Vagina (tissue), 2 donors: ENCODE results near the gene TMEM11. TPM values are rescaled to one million over a fixed set of nuclear protein-coding genes. Genes with fewer than 3 reads are reported as not detected.

Source experiments
- DNase-seq, 2 donors: peaks; one replicate each; pipeline ENCODE4 v3.0.0-alpha.2; 2017; ENCODE audit errors: extremely low spot score in 2 of 2
- H3K27ac ChIP-seq: fragments of 200-600 bp; sonication (generic); one replicate; pipeline ENCODE4 v1.5.1; 2019
- H3K27me3 ChIP-seq: fragments of 200-600 bp; sonication (generic); one replicate; pipeline ENCODE4 v1.5.1; 2019
- H3K36me3 ChIP-seq, 2 donors: fragments of 200-600 bp; sonication (generic); one replicate each; pipeline ENCODE4 v1.5.1; 2017 to 2019
- H3K4me1 ChIP-seq: fragments of 200-600 bp; sonication (generic); one replicate; pipeline ENCODE4 v1.5.1; 2019
- H3K4me3 ChIP-seq, 2 donors: fragments of 200-600 bp; sonication (generic); 1 replicate in 1 of 2; 2 replicates in 1 of 2; pipeline ENCODE4 v1.5.1; 2016 to 2019
- H3K9me3 ChIP-seq: fragments of 200-600 bp; sonication (generic); one replicate; pipeline ENCODE4 v1.5.1; 2019
- POLR2A ChIP-seq, 2 donors: fragments of 450-650 bp; IDR thresholded peaks; one replicate each; pipeline ENCODE4 v1.6.1; 2017; ENCODE audit warnings: antibody characterized with exemption in 2 of 2, mild to moderate bottlenecking in 2 of 2, moderate library complexity in 2 of 2
- POLR2AphosphoS5 ChIP-seq, 2 donors: sonication (generic); formaldehyde crosslinking; IDR thresholded peaks; one replicate each; pipeline ENCODE4 v1.9.0; 2017; ENCODE audit warnings: antibody characterized with exemption in 2 of 2, mild to moderate bottlenecking in 2 of 2, low read depth in 1 of 2; ENCODE audit not compliant: insufficient read depth in 1 of 2
- intact Hi-C: fragments of 100-400 bp; cut with DNase I; formaldehyde crosslinking; loops from one replicate; pipeline ENCODE4 v1.15.1; 2023
- total RNA-seq: library from RNA; depleted of rRNA; stranded (reverse); fragments of >200 nt; gene quantifications from one replicate; pipeline ENCODE4 v1.2.3, GENCODE V29; 2016
- TF ChIP-seq, protein P1 (sequence below), 3 experiments: fragments of 450-650 bp in 2 of 3; fragments of 200-600 bp in 1 of 3; sonication (generic) in 1 of 3; IDR thresholded peaks; one replicate each; pipeline ENCODE4 v1.5.1; 2017 to 2019; ENCODE audit warnings: antibody characterized with exemption in 3 of 3, mild to moderate bottlenecking in 2 of 3, moderate library complexity in 2 of 3

The TMEM11 gene
- total RNA-seq, 1 donor from 2014 or later, result 30.2 TPM

DNA sequence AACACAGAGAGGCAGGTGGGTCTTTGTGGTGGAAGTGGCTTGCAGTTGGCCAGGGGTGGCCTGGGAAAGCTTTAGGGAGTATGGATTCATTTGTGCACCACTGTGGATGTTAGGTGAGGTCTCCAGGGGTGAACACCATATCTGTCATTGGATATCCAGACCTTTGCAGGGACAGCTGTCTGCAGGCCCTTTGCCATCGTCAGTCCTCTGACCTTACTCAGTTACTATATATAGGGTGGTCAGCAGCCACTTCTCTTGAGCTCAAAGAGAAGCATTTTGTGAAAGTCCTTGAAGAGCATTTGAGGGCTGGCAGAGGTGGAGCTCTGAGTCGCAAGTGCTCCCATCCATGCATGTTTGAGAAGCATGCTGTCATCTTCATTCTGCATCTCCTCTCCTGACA lies 40.4 kb downstream of the TMEM11 start:
- H3K4me3 ChIP-seq, result no peak overlapping the region
- no peaks in the 10 kb centered on the region for H3K9me3 ChIP-seq
- intact Hi-C loops, result no loop called here
- peaks cover 0 to 15% of the 10 kb centered on the region in 2 donors for H3K36me3 ChIP-seq
- no peak for DNase-seq
- no peaks in the 10 kb centered on the region for H3K27me3 ChIP-seq
- H3K27ac ChIP-seq, result no peak overlapping the region
- TF ChIP-seq POLR2AphosphoS5 (IDR thresholded peaks at IDR 0.05; ENCODE audit: insufficient read depth in 1 of 2, low read depth in 1 of 2) (no peak), POLR2A (IDR thresholded peaks at IDR 0.05) (no peak)
- TF ChIP-seq, protein P1, sequence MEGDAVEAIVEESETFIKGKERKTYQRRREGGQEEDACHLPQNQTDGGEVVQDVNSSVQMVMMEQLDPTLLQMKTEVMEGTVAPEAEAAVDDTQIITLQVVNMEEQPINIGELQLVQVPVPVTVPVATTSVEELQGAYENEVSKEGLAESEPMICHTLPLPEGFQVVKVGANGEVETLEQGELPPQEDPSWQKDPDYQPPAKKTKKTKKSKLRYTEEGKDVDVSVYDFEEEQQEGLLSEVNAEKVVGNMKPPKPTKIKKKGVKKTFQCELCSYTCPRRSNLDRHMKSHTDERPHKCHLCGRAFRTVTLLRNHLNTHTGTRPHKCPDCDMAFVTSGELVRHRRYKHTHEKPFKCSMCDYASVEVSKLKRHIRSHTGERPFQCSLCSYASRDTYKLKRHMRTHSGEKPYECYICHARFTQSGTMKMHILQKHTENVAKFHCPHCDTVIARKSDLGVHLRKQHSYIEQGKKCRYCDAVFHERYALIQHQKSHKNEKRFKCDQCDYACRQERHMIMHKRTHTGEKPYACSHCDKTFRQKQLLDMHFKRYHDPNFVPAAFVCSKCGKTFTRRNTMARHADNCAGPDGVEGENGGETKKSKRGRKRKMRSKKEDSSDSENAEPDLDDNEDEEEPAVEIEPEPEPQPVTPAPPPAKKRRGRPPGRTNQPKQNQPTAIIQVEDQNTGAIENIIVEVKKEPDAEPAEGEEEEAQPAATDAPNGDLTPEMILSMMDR (IDR thresholded peaks at IDR 0.05), result no peak
- peaks cover 6% of the 10 kb centered on the region for H3K4me1 ChIP-seq

- TF ChIP-seq, protein P1 (IDR thresholded peaks at IDR 0.05), result no peak
- TF ChIP-seq POLR2A (IDR thresholded peaks at IDR 0.05) (no peak), POLR2AphosphoS5 (IDR thresholded peaks at IDR 0.05; ENCODE audit: insufficient read depth in 1 of 2, low read depth in 1 of 2) (no peak)
- DNase-seq, result no peak
- no peak overlapping the region for H3K27ac ChIP-seq
- H3K9me3 ChIP-seq, result no peaks in the 10 kb centered on the region
- intact Hi-C loops, result no loop called here
- no peaks in the 10 kb centered on the region for H3K27me3 ChIP-seq
- H3K4me3 ChIP-seq, result no peak overlapping the region
- H3K4me1 ChIP-seq, result peaks cover 6% of the 10 kb centered on the region
- H3K36me3 ChIP-seq, result peaks cover 0 to 15% of the 10 kb centered on the region in 2 donors
Measured at GRCh38 chr17:21172846-21173245, 41.1 kb downstream of the TMEM11 start.

DNA sequence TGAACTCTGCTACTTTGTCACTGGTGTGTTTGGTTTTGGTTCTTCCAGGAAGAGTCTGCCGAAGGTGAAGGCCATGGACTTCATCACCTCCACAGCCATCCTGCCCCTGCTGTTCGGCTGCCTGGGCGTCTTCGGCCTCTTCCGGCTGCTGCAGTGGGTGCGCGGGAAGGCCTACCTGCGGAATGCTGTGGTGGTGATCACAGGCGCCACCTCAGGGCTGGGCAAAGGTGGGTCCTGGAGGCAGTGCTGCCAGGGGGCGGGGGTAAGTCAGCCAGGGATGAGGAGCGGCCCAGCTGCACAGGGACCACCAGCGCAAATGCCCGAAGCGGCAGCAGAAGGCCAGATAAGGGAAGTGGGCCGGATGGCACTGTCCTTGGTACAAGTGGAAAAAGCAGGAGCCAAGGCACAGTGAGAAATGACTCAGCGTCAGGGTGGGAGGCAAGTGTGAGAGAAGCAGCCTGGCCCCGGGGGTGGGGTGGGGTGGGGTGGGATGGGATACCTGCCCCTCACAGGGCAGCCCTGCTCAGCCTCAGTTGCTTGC lies 41.9 kb downstream of the TMEM11 start:
- no peak for DNase-seq
- H3K27ac ChIP-seq, result no peak overlapping the region
- H3K4me3 ChIP-seq, result no peak overlapping the region
- TF ChIP-seq, protein P1 (IDR thresholded peaks at IDR 0.05), result no peak
- TF ChIP-seq POLR2AphosphoS5 (IDR thresholded peaks at IDR 0.05; ENCODE audit: insufficient read depth in 1 of 2, low read depth in 1 of 2), result no peak
- TF ChIP-seq POLR2A (IDR thresholded peaks at IDR 0.05), result no peak
- H3K4me1 ChIP-seq, result peaks cover 12% of the 10 kb centered on the region
- H3K36me3 ChIP-seq, result peaks cover 0 to 15% of the 10 kb centered on the region in 2 donors
- H3K9me3 ChIP-seq, result no peaks in the 10 kb centered on the region
- intact Hi-C loops, result no loop called here
- no peaks in the 10 kb centered on the region for H3K27me3 ChIP-seq

- H3K4me3 ChIP-seq, result no peak overlapping the region
- no peaks in the 10 kb centered on the region for H3K9me3 ChIP-seq
- H3K36me3 ChIP-seq, result peaks cover 0 to 15% of the 10 kb centered on the region in 2 donors
- H3K4me1 ChIP-seq, result peaks cover 15% of the 10 kb centered on the region
- intact Hi-C loops, result no loop called here
- TF ChIP-seq, protein P1 (IDR thresholded peaks at IDR 0.05), result no peak
- TF ChIP-seq POLR2AphosphoS5 (IDR thresholded peaks at IDR 0.05; ENCODE audit: insufficient read depth in 1 of 2, low read depth in 1 of 2), result no peak
- no peak for TF ChIP-seq POLR2A (IDR thresholded peaks at IDR 0.05)
- DNase-seq, result no peak
- H3K27me3 ChIP-seq, result no peaks in the 10 kb centered on the region
- no peak overlapping the region for H3K27ac ChIP-seq
Measured at GRCh38 chr17:21171309-21171922, 42.5 kb downstream of the TMEM11 start.

DNA sequence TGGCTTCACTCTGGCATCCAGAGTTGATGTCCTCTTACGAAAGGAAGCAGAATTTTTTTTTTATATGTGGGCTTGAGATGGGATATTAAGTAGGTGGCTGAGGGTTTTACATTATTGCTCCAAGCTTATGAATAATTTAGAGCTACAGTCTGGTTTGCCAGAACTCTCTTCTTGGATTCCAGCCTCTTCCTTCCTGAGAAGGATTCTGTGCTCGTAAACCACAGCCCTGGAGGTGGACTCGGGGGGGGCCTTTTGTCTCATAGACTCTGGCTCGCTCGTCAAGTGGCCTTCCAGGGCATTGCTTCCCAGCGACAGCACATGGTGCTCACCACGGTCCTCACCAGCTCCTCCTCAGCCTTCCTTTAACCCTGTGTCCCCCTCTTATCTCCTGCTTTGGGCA lies 43.2 kb downstream of the TMEM11 start:
- Histone ChIP-seq H3K9me3 (no peaks in the 10 kb centered on the region), H3K27ac (no peak overlapping the region), H3K27me3 (no peaks in the 10 kb centered on the region), H3K36me3 (peaks cover 0 to 15% of the 10 kb centered on the region in 2 donors), H3K4me1 (peaks cover 21% of the 10 kb centered on the region), H3K4me3 (no peak overlapping the region)
- intact Hi-C loops, result no loop called here
- DNase-seq, result no peak
- TF ChIP-seq, protein P1 (IDR thresholded peaks at IDR 0.05), result no peak
- no peak for TF ChIP-seq POLR2AphosphoS5 (IDR thresholded peaks at IDR 0.05; ENCODE audit: insufficient read depth in 1 of 2, low read depth in 1 of 2)
